HEK293 (cell line): ENCODE measurements around the gene KIAA1191.

Experiments
- CTCF ChIA-PET: fragments of 350-600 bp; formaldehyde crosslinking; extraction: SDS; loops from one replicate; lab custom pipeline; 2021; ENCODE audit warnings: antibody characterized with exemption; lab: Yijun Ruan, JAX
- POLR2A ChIA-PET: fragments of 300-600 bp; formaldehyde crosslinking; extraction: SDS; loops from one replicate; lab custom pipeline; 2020; ENCODE audit warnings: antibody characterized with exemption, inconsistent platforms; lab: Yijun Ruan, JAX
- H3K27ac ChIP-seq: fragments of 200-500 bp; sonication (Bioruptor generic); 2 replicates; pipeline ENCODE4 v1.5.1; 2014; ENCODE audit warnings: low read depth, low read length, control low read depth, inconsistent platforms; ENCODE audit errors: extremely low read depth
- H3K36me3 ChIP-seq, 2 experiments: fragments of 200-500 bp in 1 of 2; sonication (Bioruptor generic) in 1 of 2; 1 replicate in 1 of 2; 2 replicates in 1 of 2; pipeline ENCODE4 v1.5.1; 2014 to 2017; ENCODE audit warnings: inconsistent platforms in 2 of 2, low read length in 2 of 2; ENCODE audit not compliant: control insufficient read depth in 2 of 2, insufficient read depth in 1 of 2
- H3K4me1 ChIP-seq: fragments of 200-500 bp; sonication (Bioruptor generic); 2 replicates; pipeline ENCODE4 v1.5.1; 2014; ENCODE audit warnings: mild to moderate bottlenecking, low read length, inconsistent platforms; ENCODE audit not compliant: control insufficient read depth, insufficient read depth
- H3K4me3 ChIP-seq: 2 replicates; pipeline ENCODE4 v1.5.1; 2011; ENCODE audit warnings: low read depth, mild to moderate bottlenecking, control low read depth, low read length, moderate library complexity
- H3K9me3 ChIP-seq: fragments of 200-500 bp; sonication (Bioruptor generic); 2 replicates; pipeline ENCODE4 v1.5.1; 2014; ENCODE audit warnings: low read depth, low read length, inconsistent platforms; ENCODE audit not compliant: control insufficient read depth, insufficient read depth
- GLIS2 ChIP-seq: fragments of 450-650 bp; formaldehyde crosslinking; IDR thresholded peaks from 2 replicates; pipeline ENCODE4 v1.5.1; 2016; ENCODE audit warnings: missing biosample characterization, missing genetic modification characterization
- KLF17 ChIP-seq: fragments of 450-650 bp; formaldehyde crosslinking; IDR thresholded peaks from 2 replicates; pipeline ENCODE4 v1.5.1; 2016; ENCODE audit warnings: missing biosample characterization, missing genetic modification characterization
- REST ChIP-seq: fragments of 450-650 bp; formaldehyde crosslinking; IDR thresholded peaks from 2 replicates; pipeline ENCODE4 v1.5.1; 2016; ENCODE audit warnings: missing biosample characterization, missing genetic modification characterization
- ZBTB10 ChIP-seq: fragments of 450-650 bp; formaldehyde crosslinking; IDR thresholded peaks from 2 replicates; pipeline ENCODE4 v1.5.1; 2016; ENCODE audit warnings: missing biosample characterization, missing genetic modification characterization
- ZBTB26 ChIP-seq: fragments of 450-650 bp; formaldehyde crosslinking; optimal IDR thresholded peaks from 2 replicates; pipeline ENCODE3; 2016; ENCODE audit warnings: missing biosample characterization, mild to moderate bottlenecking, missing genetic modification characterization
- ZBTB8A ChIP-seq: fragments of 450-650 bp; formaldehyde crosslinking; IDR thresholded peaks from 2 replicates; pipeline ENCODE4 v1.5.1; 2016; ENCODE audit warnings: missing biosample characterization, missing genetic modification characterization
- ZFP37 ChIP-seq: fragments of 450-650 bp; formaldehyde crosslinking; IDR thresholded peaks from 2 replicates; pipeline ENCODE4 v1.5.1; 2016; ENCODE audit warnings: missing biosample characterization, missing genetic modification characterization
- ZNF10 ChIP-seq: fragments of 450-650 bp; formaldehyde crosslinking; IDR thresholded peaks from 2 replicates; pipeline ENCODE4 v1.5.1; 2017; ENCODE audit warnings: missing biosample characterization, missing genetic modification characterization
- ZNF23 ChIP-seq: fragments of 450-650 bp; formaldehyde crosslinking; IDR thresholded peaks from 2 replicates; pipeline ENCODE4 v1.5.1; 2016; ENCODE audit warnings: missing biosample characterization, missing genetic modification characterization, borderline replicate concordance
- ZNF274 ChIP-seq, 2 experiments: fragments of 200-500 bp in 1 of 2; fragments of 450-650 bp in 1 of 2; sonication (Bioruptor generic) in 1 of 2; formaldehyde crosslinking in 1 of 2; IDR thresholded peaks; 2 replicates each; pipeline versions ENCODE4 v1.5.1 to v1.6.1; 2014 to 2016; ENCODE audit warnings: borderline replicate concordance in 1 of 2, inconsistent platforms in 1 of 2, low read length in 1 of 2, missing biosample characterization in 1 of 2, missing genetic modification characterization in 1 of 2
- ZNF514 ChIP-seq: fragments of 450-650 bp; formaldehyde crosslinking; IDR thresholded peaks from 2 replicates; pipeline ENCODE4 v1.5.1; 2016; ENCODE audit warnings: missing biosample characterization, missing genetic modification characterization
- ZNF530 ChIP-seq: fragments of 450-650 bp; formaldehyde crosslinking; IDR thresholded peaks from 2 replicates; pipeline ENCODE4 v1.5.1; 2016; ENCODE audit warnings: low read depth, missing biosample characterization, missing genetic modification characterization
- ZNF645 ChIP-seq: fragments of 450-650 bp; formaldehyde crosslinking; IDR thresholded peaks from 2 replicates; pipeline ENCODE4; 2016; ENCODE audit warnings: missing biosample characterization, missing genetic modification characterization
- ZNF664 ChIP-seq: fragments of 450-650 bp; formaldehyde crosslinking; IDR thresholded peaks from 2 replicates; pipeline ENCODE4 v1.5.1; 2016; ENCODE audit warnings: missing biosample characterization, missing genetic modification characterization
- ZNF670 ChIP-seq: fragments of 450-650 bp; formaldehyde crosslinking; IDR thresholded peaks from 2 replicates; pipeline ENCODE4 v1.5.1; 2016; ENCODE audit warnings: missing biosample characterization, missing genetic modification characterization, low read depth
- ZNF707 ChIP-seq: fragments of 450-650 bp; formaldehyde crosslinking; IDR thresholded peaks from 2 replicates; pipeline ENCODE4 v1.5.1; 2016; ENCODE audit warnings: missing biosample characterization, missing genetic modification characterization
- ZNF785 ChIP-seq: fragments of 450-650 bp; formaldehyde crosslinking; IDR thresholded peaks from 2 replicates; pipeline ENCODE4 v1.5.1; 2016; ENCODE audit warnings: missing biosample characterization, missing genetic modification characterization
- ZXDB ChIP-seq: fragments of 450-650 bp; formaldehyde crosslinking; IDR thresholded peaks from 2 replicates; pipeline ENCODE4 v1.5.1; 2016; ENCODE audit warnings: missing biosample characterization, missing genetic modification characterization
- TF ChIP-seq, protein P1 (sequence below): fragments of 450-650 bp; formaldehyde crosslinking; IDR thresholded peaks from 2 replicates; pipeline ENCODE4 v1.5.1; 2016; ENCODE audit warnings: missing biosample characterization, missing genetic modification characterization
- TF ChIP-seq, protein P2 (sequence below): fragments of 450-650 bp; formaldehyde crosslinking; IDR thresholded peaks from 2 replicates; pipeline ENCODE4 v1.5.1; 2016; ENCODE audit warnings: missing biosample characterization, missing genetic modification characterization

Gene KIAA1191, protein sequence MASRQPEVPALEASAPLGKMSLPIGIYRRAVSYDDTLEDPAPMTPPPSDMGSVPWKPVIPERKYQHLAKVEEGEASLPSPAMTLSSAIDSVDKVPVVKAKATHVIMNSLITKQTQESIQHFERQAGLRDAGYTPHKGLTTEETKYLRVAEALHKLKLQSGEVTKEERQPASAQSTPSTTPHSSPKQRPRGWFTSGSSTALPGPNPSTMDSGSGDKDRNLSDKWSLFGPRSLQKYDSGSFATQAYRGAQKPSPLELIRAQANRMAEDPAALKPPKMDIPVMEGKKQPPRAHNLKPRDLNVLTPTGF

DNA sequence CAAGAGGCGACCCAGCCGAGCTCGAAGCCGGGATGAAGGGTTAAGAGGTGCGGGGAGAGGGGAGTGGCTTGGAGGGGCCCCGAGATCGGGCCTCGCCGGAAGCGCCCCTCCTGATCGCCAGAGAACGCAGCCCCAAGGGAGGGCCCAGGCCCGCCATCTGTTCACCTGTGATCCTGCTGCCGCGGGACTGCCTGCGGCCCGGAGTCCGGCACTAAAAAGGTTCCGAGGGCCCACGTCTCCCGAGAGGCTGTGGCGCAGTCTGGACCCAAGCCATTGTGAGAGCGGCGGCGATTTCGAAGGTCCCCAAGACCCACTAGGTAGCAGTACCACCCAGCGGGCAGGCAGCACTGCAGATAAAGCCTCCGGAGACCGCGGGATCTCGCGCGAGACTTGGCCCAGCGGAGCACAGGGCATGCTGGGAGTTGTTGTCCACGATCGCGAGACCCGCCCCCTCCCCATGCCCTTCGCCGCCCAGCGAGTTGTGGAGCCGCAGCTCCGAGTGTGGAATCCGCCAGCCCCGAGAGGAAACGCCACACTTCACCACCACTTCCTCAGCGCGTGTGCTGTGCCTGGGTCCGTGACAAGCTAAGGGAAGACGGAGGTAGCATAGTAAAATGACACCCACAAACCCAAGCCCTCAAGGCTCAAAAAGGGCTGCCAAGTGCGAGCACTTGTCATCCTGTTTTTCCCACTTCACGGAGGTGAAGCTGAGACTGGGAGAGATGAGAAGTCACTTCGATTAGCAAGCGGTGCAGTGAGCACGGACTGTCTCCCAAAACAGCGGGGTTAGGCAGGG, at the start of gene KIAA1191:
Gene KIAA1191, minus strand, starts transcription at position 328 of the 796 bp plus-strand sequence. CDS start 2,256 bp downstream, outside the sequence.
- Histone ChIP-seq H3K27ac (peak within 1 kb of the TSS; percentile 74), H3K4me1 (no peaks in the 10 kb centered on the region; the same call in 1 of the 2 replicates), H3K4me3 (peak within 1 kb of the TSS; percentile 98), H3K36me3 (peaks cover 12 to 30% of the 10 kb centered on the region in 2 experiments), H3K9me3 (no peaks in the 10 kb centered on the region)
- ChIA-PET CTCF (interaction anchor here (0.6 to 1.0 kb wide), 2 partner anchors 632 to 736 kb away, joined by 3 to 4 read pairs; no protein-coding TSS in a partner anchor), POLR2A (interaction anchor here (0.6 to 2.4 kb wide), 17 partner anchors 8 to 1702 kb away, joined by 3 to 24 read pairs (median 5); partner anchors contain the start of genes HIGD2A, NOP16 and RNF44)
- TF ChIP-seq, protein P1, sequence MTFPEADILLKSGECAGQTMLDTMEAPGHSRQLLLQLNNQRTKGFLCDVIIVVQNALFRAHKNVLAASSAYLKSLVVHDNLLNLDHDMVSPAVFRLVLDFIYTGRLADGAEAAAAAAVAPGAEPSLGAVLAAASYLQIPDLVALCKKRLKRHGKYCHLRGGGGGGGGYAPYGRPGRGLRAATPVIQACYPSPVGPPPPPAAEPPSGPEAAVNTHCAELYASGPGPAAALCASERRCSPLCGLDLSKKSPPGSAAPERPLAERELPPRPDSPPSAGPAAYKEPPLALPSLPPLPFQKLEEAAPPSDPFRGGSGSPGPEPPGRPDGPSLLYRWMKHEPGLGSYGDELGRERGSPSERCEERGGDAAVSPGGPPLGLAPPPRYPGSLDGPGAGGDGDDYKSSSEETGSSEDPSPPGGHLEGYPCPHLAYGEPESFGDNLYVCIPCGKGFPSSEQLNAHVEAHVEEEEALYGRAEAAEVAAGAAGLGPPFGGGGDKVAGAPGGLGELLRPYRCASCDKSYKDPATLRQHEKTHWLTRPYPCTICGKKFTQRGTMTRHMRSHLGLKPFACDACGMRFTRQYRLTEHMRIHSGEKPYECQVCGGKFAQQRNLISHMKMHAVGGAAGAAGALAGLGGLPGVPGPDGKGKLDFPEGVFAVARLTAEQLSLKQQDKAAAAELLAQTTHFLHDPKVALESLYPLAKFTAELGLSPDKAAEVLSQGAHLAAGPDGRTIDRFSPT (tag by site-specific recombination), result peak; percentile 97
- TF ChIP-seq ZNF707 (tag by site-specific recombination) (no peak), KLF17 (tag by site-specific recombination) (peak; percentile 71), ZXDB (tag by site-specific recombination) (peak; percentile 77; the same call in 1 of the 2 replicates), ZNF10 (tag by site-specific recombination) (no peak), ZBTB8A (peak; percentile 81), ZNF274 (IDR thresholded peaks at IDR 0.05; ENCODE audit: low read length) (no peak), ZNF274 (tag by site-specific recombination; IDR thresholded peaks at IDR 0.05; ENCODE audit: borderline replicate concordance) (no peak), GLIS2 (tag by site-specific recombination) (peak; percentile 88), ZNF23 (tag by site-specific recombination) (no peak), REST (tag by site-specific recombination) (0 out of 2 replicates have a peak, but pooled peaks have one; percentile 27), ZNF530 (no peak), ZNF664 (tag by site-specific recombination) (no peak), ZNF785 (tag by site-specific recombination) (0 out of 2 replicates have a peak, but pooled peaks have one; percentile 19), ZBTB10 (tag by site-specific recombination) (0 out of 2 replicates have a peak, but pooled peaks have one; percentile 58), ZNF670 (tag by site-specific recombination) (no peak), ZNF645 (no peak), ZBTB26 (tag by site-specific recombination) (peak; percentile 38), ZFP37 (tag by site-specific recombination) (peak; percentile 83), ZNF514 (tag by site-specific recombination) (no peak)
- TF ChIP-seq, protein P2, sequence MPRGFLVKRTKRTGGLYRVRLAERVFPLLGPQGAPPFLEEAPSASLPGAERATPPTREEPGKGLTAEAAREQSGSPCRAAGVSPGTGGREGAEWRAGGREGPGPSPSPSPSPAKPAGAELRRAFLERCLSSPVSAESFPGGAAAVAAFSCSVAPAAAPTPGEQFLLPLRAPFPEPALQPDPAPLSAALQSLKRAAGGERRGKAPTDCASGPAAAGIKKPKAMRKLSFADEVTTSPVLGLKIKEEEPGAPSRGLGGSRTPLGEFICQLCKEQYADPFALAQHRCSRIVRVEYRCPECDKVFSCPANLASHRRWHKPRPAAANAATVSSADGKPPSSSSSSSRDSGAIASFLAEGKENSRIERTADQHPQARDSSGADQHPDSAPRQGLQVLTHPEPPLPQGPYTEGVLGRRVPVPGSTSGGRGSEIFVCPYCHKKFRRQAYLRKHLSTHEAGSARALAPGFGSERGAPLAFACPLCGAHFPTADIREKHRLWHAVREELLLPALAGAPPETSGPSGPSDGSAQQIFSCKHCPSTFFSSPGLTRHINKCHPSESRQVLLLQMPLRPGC (tag by site-specific recombination), result no peak
